Fibroblast of the aortic adventitia (primary cell): ENCODE measurements around the gene SLFN12. TPM values are rescaled to one million over a fixed set of nuclear protein-coding genes. Genes with fewer than 3 reads are reported as not detected.
"Not testable (repeated sequence)": the region's sequence is repeated elsewhere in the genome, so short reads cannot be mapped to it uniquely, and the experiment has no call there.

Source experiments
- DNase-seq: peaks from one replicate; pipeline ENCODE4 v3.0.0-alpha.2; 2010; ENCODE audit warnings: low read depth
- H3K4me3 ChIP-seq: 2 replicates; pipeline ENCODE4 v1.5.1; 2011; ENCODE audit warnings: low read depth, mild to moderate bottlenecking, control low read depth, low read length, moderate library complexity
- total RNA-seq: library from RNA; depleted of rRNA; stranded (reverse); fragments of >200 nt; gene quantifications from 2 replicates; pipeline ENCODE4 v1.2.3, GENCODE V29; 2012; ENCODE audit warnings: low replicate concordance
- TF ChIP-seq, protein P1 (sequence below): IDR thresholded peaks from 2 replicates; pipeline ENCODE4 v1.5.1; 2011; ENCODE audit warnings: mild to moderate bottlenecking, low read length, control low read depth, inconsistent platforms; ENCODE audit not compliant: insufficient read depth

SLFN12 gene
- total RNA-seq, 1 donor, result 24.0 TPM

DNA sequence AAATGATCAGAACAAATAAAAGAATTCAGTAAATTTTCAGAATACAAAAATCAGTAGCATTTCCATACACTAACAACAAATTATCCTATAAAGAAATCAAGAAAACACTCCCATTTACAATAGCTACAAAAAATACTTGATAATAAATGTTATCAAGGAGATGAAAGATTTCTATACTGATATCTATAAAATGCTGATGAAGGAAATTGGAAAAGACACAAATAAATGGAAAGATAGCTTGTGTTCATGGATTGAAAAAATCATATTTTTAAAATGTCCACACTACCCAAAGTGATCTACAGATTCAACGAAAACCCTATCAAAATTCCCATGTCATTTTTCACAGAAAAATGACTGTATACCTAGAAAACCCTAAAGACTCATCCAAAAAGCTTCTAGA, 18.1 kb downstream of the SLFN12 start:
- H3K4me3 ChIP-seq, result no peak overlapping the region
- no peak for DNase-seq
- TF ChIP-seq, protein P1, sequence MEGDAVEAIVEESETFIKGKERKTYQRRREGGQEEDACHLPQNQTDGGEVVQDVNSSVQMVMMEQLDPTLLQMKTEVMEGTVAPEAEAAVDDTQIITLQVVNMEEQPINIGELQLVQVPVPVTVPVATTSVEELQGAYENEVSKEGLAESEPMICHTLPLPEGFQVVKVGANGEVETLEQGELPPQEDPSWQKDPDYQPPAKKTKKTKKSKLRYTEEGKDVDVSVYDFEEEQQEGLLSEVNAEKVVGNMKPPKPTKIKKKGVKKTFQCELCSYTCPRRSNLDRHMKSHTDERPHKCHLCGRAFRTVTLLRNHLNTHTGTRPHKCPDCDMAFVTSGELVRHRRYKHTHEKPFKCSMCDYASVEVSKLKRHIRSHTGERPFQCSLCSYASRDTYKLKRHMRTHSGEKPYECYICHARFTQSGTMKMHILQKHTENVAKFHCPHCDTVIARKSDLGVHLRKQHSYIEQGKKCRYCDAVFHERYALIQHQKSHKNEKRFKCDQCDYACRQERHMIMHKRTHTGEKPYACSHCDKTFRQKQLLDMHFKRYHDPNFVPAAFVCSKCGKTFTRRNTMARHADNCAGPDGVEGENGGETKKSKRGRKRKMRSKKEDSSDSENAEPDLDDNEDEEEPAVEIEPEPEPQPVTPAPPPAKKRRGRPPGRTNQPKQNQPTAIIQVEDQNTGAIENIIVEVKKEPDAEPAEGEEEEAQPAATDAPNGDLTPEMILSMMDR, result no peak

DNA sequence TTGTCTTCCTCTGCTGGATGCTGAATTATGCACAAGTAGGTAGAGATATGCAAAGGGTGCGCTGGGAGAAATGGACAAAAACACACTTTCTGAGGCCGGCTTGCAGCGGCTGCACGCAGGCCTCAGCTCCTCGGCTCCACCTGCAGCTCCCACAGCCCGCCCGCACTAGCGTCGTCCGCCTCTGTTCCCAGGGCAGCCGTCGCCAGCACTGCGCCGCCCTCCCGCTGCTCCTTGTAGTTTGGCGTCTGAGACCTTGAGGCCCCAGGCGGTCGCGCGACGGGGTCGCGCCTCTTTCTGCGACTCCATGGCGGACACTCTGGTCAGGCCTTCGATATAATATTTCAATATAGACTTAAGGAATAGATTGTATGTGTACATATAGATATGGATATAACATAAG, 24.8 kb downstream of the SLFN12 start:
- H3K4me3 ChIP-seq, result no peak overlapping the region
- no peak for DNase-seq
- TF ChIP-seq, protein P1, result no peak

DNA sequence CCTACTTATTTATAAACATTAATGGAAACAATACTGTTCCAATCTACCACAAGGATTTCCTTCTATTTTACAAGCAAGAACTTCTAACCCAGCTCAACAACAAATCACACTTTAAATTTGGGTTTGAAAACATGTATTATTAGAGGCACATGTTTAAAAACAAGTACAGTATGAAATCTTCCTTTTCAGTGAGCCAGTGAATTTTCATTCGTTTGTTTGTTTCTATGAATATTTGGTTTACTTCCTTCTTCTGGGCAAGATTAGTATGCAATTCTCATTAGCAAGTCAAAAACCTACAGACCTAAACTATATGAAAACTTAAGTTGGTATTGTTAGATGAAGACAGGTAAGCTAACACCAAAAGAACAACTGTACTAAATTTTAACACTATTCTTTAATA, 25.7 kb downstream of the SLFN12 start:
- DNase-seq, result no peak
- TF ChIP-seq, protein P1, result no peak
- H3K4me3 ChIP-seq, result no peak overlapping the region

DNA sequence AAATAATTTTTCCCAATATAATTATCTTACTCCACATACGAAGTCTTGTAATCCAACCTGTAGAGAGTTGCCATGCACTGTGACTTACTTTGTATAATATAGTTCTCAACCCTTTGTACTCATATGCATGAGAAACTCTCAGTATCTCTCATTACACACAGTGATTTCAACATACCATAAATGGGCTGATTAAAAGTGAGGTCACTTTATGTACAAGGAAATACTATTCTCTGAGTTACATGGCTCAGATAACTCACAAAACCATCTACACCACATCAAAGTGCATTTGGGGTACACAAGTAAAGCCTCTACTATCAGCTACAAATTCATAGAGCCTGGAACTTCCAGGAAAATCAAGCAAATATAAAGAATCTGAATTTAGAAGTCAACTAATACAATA, 27.9 kb downstream of the SLFN12 start:
- DNase-seq, result no peak
- TF ChIP-seq, protein P1, result no peak
- H3K4me3 ChIP-seq, result no peak overlapping the region

DNA sequence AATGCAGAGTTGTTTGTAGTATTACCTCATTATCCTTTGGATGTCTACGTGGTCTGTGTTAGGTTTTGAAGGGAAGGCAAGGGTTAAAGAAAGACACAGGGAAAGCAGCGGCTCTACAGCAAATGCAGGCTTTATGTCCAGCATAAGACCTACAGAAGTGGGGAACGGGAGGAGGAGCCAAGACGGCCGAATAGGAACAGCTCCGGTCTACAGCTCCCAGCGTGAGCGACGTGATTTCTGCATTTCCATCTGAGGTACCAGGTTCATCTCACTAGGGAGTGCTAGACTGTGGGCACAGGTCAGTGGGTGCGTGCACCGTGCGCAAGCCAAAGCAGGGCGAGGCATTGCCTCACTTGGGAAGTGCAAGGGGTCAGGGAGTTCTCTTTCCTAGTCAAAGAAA, 38.5 kb downstream of the SLFN12 start:
- DNase-seq, H3K4me3 ChIP-seq: not testable (repeated sequence)

DNA sequence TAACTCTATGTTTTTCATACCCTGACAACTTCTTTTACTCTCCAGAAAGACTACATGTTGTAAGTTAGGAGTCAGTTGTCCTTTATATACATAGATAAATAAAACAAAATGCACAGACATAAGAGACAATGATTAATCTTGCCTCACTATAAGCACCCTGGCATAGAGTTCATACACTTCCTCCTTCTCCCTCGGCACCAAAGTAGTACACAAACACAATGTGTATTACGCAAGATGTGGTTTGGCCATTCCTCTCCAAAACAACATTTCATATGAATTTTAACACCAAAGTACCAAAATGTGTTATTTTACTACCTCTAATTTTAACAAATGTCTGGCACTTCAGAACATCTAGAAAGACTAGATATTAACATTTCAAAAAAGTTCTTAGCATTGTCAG, 41.6 kb downstream of the SLFN12 start:
- H3K4me3 ChIP-seq, result no peak overlapping the region
- TF ChIP-seq, protein P1, result no peak
- DNase-seq, result no peak

DNA sequence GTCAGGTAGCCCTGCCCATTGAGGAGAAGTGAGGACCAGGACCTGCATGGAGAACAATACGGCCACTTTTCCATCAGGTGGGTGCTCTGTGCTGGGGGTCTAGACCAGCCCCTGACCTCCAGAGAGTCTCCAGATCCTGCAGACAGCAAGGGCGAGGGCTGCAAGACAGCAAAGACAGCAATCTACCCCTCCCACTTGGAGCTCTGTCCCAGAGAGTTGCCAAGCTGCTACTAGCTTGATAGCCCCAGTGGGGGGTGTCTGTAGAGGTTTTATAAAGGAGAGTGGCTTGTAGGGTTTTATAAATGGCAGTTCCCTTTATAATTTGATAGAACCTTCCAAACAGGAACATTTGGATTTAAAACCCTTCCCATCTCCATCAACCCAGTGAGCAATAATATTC, 42.1 kb downstream of the SLFN12 start:
- TF ChIP-seq, protein P1, result no peak
- no peak for DNase-seq
- no peak overlapping the region for H3K4me3 ChIP-seq
